GM12891 (cell line): ENCODE results near the gene MCRIP1.

Source experiments
- POLR2A ChIP-seq: IDR thresholded peaks from 2 replicates; pipeline ENCODE4 v1.6.1; 2011; ENCODE audit warnings: low read depth, low read length, control low read depth
- POLR2AphosphoS5 ChIP-seq: IDR thresholded peaks from 2 replicates; pipeline ENCODE4 v1.6.1; 2011; ENCODE audit warnings: low read depth, low read length, control low read depth
- TAF1 ChIP-seq: IDR thresholded peaks from 2 replicates; pipeline ENCODE4 v1.6.1; 2011; ENCODE audit warnings: low read depth, low read length, control low read depth

DNA sequence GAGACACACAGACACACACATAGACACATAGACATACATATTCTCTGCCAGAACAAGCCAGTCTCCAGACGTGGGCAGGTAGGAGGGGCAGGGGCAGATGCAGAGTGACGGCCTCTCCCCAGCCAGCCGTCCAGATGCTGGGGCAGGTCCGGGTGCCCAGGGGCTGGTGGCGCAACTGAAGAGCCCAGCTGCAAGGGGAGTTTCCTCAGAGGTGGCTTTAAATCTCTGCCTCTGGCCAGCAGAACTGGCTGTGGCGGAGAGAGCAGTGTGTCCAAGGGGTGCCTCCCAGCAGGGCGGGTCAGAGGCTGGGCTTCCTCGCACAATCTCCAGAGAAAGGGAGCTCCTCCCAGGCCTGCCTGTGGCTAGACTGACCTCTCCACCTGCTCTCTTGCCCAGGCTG is 38.6 kb downstream of the MCRIP1 start:
- TF ChIP-seq POLR2A (no peak), POLR2AphosphoS5 (no peak), TAF1 (no peak)
